ENCODE data around the gene SH3BGR. TPM values are rescaled to one million over a fixed set of nuclear protein-coding genes. Genes with fewer than 3 reads are reported as not detected.

SH3BGR gene
- total RNA-seq, 2 donors from 2014 or later: 2.4 to 4.0 TPM

GRCh38 chr21:39553331-39553730, 101.6 kb downstream of the SH3BGR start:
- Mint-ChIP-seq H3K27ac (no peak overlapping the region), H3K27me3 (ENCODE audit: low read depth) (peaks cover 6% of the 10 kb centered on the region), H3K9me3 (peaks cover 2 to 4% of the 10 kb centered on the region in 2 donors), H3K4me3 (no peak overlapping the region), H3K36me3 (ENCODE audit: insufficient read depth in 2 of 2) (no peaks in the 10 kb centered on the region), H3K4me1 (ENCODE audit: low read depth) (no peaks in the 10 kb centered on the region)
- no peak for DNase-seq
- ATAC-seq (replicated peaks in 1 of 2): no peak

- ATAC-seq (replicated peaks in 1 of 2) (no peak), DNase-seq (no peak)
- Mint-ChIP-seq H3K36me3 (ENCODE audit: insufficient read depth in 2 of 2) (no peaks in the 10 kb centered on the region), H3K27me3 (ENCODE audit: low read depth) (peaks cover 6% of the 10 kb centered on the region), H3K4me3 (no peak overlapping the region), H3K4me1 (ENCODE audit: low read depth) (no peaks in the 10 kb centered on the region), H3K9me3 (peaks cover 2 to 4% of the 10 kb centered on the region in 2 donors), H3K27ac (no peak overlapping the region)
These were observed 104.3 kb downstream of the SH3BGR start for GRCh38 chr21:39555911-39556590.

GRCh38 chr21:39559511-39559910, 107.7 kb downstream of the SH3BGR start:
- Mint-ChIP-seq H3K27ac (no peak overlapping the region), H3K27me3 (ENCODE audit: low read depth) (no peaks in the 10 kb centered on the region), H3K4me3 (no peak overlapping the region), H3K36me3 (ENCODE audit: insufficient read depth in 2 of 2) (no peaks in the 10 kb centered on the region), H3K4me1 (ENCODE audit: low read depth) (no peaks in the 10 kb centered on the region), H3K9me3 (peaks cover 2% of the 10 kb centered on the region in 2 donors)
- DNase-seq (no peak), ATAC-seq (replicated peaks in 1 of 2) (no peak)

GRCh38 chr21:39561140-39561539, 109.4 kb downstream of the SH3BGR start:
- Mint-ChIP-seq H3K4me1 (ENCODE audit: low read depth) (no peaks in the 10 kb centered on the region), H3K27ac (no peak overlapping the region), H3K4me3 (no peak overlapping the region), H3K36me3 (ENCODE audit: insufficient read depth in 2 of 2) (no peaks in the 10 kb centered on the region), H3K27me3 (ENCODE audit: low read depth) (no peaks in the 10 kb centered on the region), H3K9me3 (peaks cover 2% of the 10 kb centered on the region in 2 donors)
- no peak for DNase-seq
- ATAC-seq (replicated peaks in 1 of 2): no peak

GRCh38 chr21:39562791-39563770, 111.3 kb downstream of the SH3BGR start:
- Mint-ChIP-seq H3K4me3 (no peak overlapping the region), H3K27ac (no peak overlapping the region), H3K36me3 (ENCODE audit: insufficient read depth in 2 of 2) (no peaks in the 10 kb centered on the region), H3K4me1 (ENCODE audit: low read depth) (no peaks in the 10 kb centered on the region), H3K9me3 (peaks cover 1 to 2% of the 10 kb centered on the region in 2 donors), H3K27me3 (ENCODE audit: low read depth) (no peaks in the 10 kb centered on the region)
- DNase-seq (no peak), ATAC-seq (replicated peaks in 1 of 2) (no peak)

- no peak for ATAC-seq (replicated peaks in 1 of 2)
- Mint-ChIP-seq H3K4me3 (no peak overlapping the region), H3K27ac (no peak overlapping the region), H3K4me1 (ENCODE audit: low read depth) (no peaks in the 10 kb centered on the region), H3K36me3 (ENCODE audit: insufficient read depth in 2 of 2) (no peaks in the 10 kb centered on the region), H3K27me3 (ENCODE audit: low read depth) (no peaks in the 10 kb centered on the region), H3K9me3 (no peaks in the 10 kb centered on the region)
- DNase-seq: no peak
These were observed 112.4 kb downstream of the SH3BGR start for GRCh38 chr21:39564200-39564599.

Other genes starting within 250 kb of the SH3BGR start
- gene BRWD1, start 138.3 kb upstream of the SH3BGR start, total RNA-seq: 10 to 100 TPM; 44.8 to 45.2 TPM
- gene HMGN1, start 102.9 kb upstream of the SH3BGR start, total RNA-seq: 100 to 1,000 TPM; 353 to 399 TPM
- gene LCA5L, start 6.2 kb upstream of the SH3BGR start, total RNA-seq: under 1 TPM in 1 of 2 donors, not detected in 1; 0.31 TPM
- gene B3GALT5, start 161.0 kb downstream of the SH3BGR start, total RNA-seq: not detected